CD4-positive, alpha-beta T cell treated with Interleukin-12 subunit alpha and Interleukin-12 subunit beta, for 1 hour (primary cell): Measurements from ENCODE around the gene SLC22A4.

Experiments
- DNase-seq: peaks from one replicate; pipeline ENCODE4 v3.0.0-alpha.2; 2020

SLC22A4 gene

DNA sequence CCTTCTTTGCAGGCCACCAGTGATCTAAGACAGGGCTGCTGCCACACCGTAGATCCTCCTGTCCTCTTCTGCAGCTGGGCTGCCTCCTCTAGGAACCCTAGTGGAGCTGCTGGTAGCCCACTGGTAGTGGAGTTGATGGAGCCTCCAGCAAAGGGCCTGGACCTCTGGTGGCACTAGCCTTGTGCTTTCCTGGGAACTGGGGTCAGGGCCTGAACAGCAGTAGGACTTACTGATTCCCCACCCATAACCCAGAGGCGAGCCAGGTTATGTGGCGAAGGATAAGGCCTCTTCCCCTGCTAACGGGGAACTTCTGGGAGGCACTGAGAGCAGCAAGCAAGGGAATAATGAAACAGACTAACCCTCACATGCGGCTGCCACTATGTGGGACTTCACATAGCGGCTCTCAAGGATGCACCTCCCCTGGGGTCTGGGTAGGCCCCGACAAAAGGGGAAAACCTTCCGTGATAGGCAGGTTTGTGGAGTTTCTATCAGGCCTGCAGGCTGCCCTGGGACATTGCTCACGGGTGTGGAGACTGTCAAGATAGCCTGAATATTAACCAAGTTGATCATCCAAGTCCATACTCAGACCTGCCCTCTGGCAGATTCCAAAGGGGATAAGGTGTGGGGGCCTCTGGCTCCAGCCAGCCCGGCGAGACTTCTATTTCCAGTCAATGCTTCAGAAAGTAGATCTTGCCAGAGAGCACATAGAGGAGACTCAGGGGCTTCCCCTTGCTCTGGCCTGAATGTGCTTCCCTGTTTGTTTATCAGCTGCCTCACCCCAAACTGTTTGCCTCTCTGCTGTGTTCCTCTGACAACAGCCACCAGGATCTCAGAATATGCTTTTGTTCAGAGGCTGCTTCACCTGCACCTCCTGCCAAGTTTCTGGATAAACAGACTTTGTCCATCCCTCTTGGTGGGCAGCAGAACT, 7.4 kb downstream of the SLC22A4 start:
- DNase-seq, result no peak

DNA sequence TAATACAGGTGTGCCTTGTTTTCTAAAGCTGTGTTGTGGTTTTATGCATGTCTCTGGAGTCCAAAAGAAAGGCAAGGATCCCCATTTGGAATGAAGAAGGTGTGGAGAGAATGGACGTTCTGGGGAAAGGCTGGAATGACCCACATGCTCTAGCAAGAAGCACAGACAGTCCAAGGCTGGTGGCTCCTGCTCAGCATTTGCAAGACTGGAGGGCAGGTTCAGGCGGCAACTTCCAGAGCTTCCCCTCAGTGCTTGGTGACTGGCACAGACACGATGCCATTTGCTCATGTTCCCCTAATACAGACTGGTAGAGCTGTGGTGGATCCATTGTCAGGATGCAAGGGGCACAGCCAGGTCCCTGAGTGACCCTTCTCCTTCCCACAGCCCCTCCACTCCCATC, 8.2 kb downstream of the SLC22A4 start:
- no peak for DNase-seq

DNA sequence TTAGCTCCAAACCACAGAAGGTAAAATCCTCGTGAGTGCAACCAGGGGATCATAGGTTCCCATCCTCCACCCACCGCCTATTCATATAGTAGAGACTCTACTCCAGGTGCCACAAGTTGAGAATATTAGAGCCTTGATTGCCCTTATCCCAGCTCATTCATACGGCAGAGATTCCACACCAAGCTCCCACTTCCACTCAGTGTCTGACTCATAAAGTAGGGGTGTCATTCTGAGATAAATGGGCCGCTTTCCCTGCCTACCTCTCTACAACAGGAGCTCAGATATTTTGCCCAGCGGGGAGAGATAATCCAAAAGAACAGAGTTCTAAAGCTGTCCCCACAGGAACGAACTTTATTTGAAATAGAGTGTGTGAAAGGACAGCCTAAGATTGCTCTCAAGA, 9.4 kb downstream of the SLC22A4 start:
- no peak for DNase-seq

DNA sequence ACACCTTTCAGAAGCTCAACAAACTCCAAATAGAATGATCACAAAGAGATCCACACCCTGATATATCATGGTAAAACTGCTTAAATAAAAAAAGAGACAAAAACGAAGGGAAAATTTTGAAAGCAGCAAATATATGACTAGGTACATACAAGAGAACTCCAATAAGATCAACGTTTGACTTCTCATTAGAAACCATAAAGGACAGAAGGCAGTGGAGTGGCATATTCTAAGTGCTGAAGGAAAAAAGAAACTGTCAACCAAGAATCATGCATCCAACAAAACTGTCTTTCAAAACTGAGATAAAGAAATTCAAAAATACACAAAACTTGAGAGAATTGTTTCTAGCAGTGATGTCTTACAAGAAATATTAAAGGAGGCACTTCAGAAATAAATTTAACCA, 11.2 kb downstream of the SLC22A4 start:
- DNase-seq, result no peak

DNA sequence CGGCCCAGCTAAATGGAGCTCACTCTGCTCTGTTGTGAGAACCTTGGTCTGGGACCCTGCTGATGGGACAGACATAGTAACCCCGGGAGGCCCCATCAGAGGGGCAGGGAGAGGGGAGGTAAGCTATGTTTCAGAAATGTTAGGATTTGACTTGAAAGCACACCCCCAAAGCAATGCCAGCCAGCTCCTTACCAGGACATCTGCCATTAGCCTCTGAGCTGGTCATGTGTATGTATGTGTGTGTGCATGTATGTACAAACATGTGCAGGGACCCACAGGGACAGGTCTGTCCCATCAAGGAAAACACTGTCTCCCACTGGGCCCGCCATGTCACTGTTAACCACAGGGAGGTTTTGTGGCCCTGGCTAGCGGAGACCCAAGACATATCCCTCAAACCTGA, 14.5 kb downstream of the SLC22A4 start:
- no peak for DNase-seq

DNA sequence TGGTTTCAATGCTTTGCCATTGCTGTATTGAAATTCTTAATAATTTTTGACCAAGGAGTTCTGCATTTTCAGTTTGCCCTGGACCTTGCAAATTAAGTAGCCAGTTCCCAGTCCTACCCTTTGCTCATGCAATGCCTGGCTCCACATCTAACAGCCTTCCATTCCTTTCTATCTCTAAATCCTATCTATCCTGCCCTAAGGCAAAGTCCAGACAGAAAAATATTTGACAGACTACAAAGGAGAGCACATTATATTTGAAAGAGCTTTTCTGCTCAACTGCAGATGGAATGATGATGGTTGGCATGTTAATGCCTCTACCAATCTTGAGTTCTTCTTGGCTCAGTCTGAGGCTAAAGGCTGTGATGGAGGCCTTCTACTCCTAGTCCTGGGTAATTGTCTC, 15.5 kb downstream of the SLC22A4 start:
- no peak for DNase-seq

DNA sequence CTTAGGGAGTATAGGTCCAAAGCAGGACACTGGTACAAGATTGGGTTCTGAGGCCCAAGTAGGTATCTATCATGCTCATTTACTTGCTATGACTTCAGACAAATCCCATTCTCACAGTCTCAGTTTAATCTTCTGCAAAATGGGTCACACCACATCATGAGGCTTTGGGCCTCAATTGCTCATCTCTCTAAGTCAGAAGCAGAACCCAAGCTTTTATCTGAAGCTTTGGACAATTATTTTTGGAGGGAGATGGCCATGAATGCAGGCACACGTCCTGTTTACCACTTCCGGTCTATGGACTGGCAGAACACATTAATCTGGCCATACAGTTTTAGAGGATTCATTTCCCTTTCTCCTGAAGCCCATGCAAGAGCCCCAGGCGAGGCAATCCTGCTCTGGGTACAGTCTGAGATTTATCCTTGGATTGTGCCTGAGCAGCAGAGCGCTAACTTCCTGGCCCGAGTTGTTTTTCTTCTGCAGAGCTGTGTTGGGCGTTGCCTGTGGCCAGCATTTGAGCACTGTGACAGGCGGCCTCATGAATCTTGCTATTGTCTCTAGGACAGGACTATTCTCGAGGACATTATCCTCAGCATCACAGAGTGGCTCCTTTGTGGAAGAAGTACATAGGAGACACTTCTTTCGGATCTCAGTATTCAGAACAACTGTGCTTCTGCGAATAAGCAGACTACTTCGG, 16.1 kb downstream of the SLC22A4 start:
- DNase-seq, result no peak

DNA sequence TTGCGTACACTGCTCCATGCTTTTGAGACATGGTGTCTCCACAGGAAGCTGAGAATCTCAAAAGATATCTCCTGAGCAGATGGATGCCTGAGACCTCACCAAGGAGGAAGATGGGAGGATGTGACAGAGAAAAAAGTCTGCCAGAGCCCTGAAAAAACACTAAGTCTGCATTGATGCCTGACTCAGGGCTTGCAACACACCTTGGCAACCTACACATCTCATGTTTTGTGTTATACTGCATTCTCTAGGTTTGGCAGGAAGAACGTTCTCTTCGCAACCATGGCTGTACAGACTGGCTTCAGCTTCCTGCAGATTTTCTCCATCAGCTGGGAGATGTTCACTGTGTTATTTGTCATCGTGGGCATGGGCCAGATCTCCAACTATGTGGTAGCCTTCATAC, 19.2 kb downstream of the SLC22A4 start:
- DNase-seq, result no peak

DNA sequence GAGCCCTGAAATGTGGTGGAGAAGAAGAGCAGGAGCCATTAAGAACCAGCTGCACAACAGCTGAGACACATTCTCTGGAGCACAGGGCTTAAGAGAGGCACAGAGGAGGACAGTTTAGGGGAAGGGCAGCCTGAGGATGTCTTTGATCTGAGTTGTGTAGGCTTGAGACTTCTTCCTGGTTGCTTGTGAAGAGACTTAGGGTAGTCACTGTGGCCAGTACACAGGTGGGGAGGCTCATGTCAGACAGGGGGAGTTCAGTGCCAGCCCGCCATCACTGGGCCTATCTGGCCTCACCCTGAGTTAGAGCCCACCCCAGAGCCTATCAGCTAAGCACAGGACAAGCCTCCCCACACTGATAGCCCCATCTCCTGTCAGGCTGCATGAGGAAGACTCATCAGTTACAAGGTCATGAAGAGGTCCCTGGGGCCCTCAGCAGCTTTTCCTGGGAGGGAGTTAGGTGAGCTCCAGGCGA, 19.8 kb downstream of the SLC22A4 start:
- no peak for DNase-seq

DNA sequence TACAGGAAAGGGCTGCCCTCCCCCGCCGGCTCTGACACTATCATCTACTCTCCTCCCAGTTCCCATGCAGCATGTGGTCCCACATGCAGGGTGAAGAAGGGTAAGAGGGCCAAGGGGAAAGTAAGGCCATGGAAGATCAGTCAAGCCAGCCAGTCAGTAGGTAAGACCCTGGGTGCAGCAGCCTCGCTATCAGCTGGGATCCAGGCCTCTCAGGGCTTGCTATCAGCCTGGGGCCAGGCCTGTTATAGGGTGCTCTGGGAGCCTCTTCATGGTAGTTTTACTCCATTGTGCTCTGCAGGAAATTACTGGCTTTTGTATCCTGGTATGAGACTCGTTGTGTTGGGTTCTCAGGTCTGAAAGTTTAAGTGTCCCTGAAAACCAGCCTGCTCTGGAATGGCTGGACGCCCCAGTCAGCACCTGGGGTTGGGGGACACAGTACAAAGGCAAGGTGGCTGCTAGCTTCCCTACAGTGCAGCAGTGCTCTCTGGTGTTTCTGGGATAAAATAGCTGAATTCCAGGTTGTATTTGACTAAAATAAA, 21.4 kb downstream of the SLC22A4 start:
- no peak for DNase-seq

DNA sequence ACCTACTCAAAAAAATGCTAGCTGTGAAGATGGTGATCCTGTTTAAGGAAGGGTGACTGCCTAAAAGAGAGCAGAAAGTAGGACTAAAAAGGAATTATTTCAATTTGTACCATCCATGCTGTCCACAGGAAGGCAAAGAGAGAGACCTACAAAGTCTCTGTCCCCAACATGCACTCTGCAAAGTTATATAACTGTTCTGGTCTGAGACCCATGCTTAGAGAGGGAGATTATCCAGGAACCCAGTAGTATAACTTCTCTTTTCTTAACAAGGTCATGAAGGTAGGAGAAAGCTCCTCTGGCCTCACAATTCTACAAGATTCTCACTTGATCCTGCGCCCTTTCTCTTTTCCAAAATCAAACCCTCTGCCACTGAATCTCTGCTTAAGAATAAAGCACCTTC, 25.8 kb downstream of the SLC22A4 start:
- no peak for DNase-seq

DNA sequence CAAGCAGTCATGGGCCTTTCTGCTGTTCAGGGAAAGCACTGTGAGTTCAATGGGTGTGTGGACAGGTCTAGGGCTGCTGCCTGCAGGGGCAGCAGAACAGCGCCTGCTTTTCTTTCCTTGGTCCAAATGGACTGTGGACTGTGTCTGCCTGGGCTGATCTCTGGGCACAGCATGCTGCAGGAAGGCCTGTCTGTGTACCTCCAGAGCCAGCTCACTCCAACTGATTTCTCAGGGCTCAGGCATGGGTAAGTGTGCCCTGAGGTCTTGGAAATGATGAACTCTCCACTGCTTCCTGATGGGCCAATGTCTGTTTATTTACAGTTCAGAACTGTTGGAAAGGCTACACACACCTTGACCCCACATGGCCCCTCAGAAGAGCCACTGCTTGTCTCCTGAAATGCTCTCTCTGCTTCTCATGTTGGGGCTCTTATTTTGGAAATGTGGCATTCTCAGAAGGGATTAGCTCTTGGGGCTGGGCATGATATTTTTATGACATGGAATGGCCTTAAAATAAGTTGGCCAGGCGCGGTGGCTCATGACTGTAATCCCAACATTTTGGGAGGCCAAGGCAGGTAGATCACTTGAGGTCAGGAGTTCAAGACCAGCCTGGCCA, 27.0 kb downstream of the SLC22A4 start:
- DNase-seq, result no peak

DNA sequence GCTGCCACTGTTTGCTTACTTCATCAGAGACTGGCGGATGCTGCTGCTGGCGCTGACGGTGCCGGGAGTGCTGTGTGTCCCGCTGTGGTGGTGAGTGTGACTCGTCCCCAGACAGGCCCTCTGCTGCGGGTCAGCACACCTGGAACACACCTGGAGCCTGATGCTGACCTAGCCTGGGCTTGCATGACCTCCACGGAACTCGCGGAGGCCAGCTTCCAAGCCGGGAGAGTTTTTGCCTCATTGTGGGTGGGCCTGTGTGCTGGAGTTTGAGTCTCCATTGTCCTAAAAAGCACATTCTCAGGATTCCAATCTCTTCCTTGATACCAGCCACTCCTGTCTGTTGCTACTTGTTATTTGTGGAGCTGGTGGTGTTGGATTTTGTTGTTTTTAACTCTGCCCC, 28.1 kb downstream of the SLC22A4 start:
- DNase-seq, result no peak

DNA sequence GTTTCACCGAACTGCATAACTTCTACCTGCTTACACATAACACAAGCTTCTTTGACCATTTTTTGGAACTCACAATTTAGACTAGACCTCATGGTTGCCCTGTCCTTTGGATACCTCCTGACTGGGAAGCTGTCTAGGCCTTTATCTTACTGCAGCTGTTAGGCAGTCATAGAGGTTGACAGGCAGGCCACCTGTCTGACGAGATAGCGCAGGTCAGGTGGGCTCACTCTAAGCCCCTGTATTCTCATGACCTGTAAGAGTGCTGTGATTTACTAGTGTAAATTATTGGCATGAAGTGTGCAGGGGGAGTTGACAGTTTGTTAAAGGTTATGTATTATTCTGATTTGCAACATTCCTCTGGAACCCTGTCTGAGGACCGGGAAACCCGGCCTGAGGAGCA, 29.0 kb downstream of the SLC22A4 start:
- DNase-seq, result no peak

DNA sequence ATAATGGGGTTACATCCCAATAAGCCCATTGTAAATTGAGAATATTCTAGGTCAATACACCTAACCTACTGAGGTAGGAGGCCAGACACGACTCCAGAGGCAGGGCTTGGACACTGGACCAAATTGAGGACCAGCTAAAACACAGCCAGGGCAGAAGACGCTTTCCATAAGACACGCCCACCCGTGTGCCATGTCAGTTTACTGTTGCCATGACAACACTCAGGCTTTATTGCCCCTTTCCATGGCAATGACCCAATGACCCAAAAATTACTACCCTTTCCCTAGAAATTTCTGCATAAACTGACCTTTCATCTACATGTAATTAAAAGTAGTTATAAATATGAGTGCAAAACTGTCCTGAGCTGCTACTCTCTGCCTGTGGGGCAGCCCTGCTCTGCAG, 31.5 kb downstream of the SLC22A4 start:
- no peak for DNase-seq

DNA sequence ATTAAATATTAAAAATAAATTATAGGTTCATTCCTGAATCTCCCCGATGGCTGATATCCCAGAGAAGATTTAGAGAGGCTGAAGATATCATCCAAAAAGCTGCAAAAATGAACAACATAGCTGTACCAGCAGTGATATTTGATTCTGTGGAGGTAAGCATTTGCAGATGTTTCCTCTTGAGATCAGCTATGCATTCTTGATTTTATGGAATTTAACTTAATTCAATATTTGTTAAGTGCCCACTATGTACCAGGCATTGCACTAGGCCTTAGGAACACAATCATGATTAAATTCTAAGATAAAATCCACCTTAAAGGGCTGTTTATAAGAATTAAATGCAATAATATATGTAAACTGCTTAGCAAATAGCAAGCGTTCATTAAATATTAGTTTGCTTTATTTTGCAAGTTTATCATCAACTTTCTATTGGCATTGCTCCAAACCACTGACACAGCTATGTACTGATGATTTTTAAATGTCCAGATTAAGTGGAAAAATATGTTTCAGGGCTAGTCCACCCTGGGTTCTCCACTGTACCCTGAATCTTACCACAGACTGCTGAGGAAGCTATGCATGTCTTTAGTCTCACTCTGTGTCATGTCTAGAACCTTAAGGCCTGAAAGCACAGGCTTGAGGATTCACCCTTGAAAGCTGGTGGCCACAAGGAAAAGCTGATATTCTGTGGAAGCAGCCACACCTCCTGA, 33.2 kb downstream of the SLC22A4 start:
- DNase-seq, result no peak

DNA sequence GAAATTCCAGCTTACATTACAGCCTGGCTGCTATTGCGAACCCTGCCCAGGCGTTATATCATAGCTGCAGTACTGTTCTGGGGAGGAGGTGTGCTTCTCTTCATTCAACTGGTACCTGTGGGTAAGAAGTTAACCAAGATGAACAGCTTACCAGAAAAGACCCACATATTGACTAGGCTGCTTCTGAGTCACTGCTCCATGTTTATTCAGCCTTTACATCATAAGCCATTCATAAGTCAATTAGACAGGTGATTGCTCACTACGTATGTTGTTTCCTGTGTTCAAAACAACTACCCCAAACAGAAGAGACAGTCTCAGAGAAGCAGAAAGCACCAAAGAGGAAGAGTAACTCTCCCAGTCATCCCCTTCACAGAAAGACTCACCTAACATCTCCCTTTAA, 40.6 kb downstream of the SLC22A4 start:
- DNase-seq, result no peak

DNA sequence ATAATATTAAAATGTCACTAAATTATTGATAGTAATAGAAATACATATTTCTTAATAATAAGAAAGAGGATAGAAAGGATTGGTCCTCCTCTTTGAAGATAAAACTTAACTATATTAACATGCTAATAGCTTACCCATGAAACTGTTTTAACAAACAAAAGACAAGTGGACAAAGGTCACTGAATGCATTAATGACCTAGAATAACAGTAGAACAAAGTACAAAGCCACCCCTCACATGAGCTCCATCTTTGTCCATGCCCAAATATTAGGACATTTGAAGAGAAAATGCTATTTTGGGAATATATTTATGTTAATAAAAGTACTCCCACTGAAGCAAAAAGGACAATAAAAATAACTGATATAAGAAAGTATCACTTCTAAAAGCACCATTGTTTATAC, 41.2 kb downstream of the SLC22A4 start:
- DNase-seq, result no peak

DNA sequence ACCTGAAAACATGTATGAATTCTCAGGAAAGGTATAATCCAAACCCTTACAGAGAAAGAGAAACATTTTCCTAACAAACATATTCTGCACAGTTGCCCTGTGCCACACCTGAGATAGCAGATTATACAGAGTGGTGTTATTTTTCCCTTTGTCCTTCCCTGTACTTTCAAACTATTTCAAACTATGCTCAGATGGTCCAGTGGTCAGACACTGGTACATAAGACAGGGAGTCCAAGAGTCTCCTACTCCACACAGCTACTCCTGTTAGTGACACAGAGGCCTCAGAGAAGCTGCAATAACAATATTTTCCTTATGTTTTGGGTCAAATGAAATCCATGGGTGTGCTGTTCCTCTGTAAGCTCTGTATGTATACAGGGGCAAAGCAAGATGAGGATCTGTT, 45.3 kb downstream of the SLC22A4 start:
- DNase-seq, result no peak

DNA sequence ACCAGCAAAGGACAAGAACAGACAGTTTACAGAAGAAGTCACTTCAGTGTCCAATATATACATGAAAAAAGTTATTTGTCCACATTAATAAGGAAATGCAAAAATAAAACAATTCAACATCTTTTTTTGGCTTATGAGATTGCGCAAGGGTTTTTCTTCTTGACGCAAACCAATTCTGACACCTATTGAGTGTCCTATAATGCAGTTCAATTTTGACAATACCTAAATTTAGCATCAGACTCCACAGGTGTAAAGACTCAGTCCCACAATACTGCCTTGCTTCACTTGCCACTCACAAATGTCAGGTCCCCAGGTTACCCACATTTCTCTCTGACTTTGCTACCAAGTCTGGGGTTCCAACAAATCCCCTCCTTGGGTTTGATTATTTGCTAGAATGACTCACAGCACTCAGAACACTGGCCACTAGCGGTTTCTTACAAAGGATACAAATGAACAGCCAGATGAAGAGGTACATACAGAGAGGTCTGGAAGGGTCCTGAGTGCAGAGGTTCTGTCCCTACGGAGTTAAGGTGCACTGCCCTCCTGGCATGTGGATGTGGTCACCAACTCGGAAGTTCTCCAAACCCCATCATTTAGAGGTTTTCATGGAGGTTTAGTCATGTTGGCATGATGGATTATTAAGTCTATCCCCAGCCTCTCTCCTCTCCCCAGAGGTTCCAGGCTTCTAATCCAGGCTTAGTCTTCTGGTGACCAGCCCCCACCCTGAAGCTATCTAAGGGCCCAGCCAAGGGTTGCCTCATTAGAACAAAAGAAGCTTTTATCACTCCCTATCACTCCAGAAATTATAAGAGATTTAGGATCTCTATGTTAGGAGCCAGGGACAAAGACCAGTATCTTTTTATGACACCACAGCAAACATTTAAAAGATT, 48.3 kb downstream of the SLC22A4 start:
- no peak for DNase-seq

DNA sequence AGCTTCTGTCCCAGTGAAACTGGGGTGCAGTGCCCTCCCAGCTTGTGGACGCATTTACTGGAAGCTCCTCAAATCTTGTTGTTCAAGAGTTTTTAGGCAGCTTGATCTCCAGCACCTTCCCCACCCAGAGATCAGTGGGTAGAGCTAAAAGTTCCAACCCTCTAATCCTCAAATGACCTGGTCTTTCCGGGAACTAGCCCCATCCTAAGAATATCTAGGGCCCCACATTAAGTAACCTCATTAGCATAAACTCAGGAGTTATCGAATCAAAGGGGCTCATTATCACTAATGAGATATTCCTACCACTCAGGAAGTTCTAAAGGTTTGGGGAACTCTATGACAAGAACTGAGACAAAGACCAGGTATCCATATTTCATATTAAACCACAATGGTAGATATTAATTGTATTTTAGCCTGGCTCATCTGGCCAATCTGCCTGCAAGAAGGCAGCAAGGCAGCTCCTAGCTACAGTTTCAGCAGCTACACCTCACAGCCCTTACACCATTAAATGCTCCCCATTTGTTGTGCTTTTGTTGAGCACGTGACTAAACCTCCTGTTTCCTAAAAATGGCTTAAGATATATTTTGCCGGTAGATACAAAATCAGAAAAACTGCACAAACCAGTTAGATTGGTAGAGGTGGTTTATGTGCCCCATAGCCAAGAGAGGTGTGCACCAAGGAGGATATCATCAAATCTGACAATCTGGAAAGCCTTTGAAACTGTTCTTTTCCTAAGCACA, 50.8 kb downstream of the SLC22A4 start:
- DNase-seq, result no peak
